A549 (cell line): ENCODE results near the gene SLC12A7. TPM values are rescaled to one million over a fixed set of nuclear protein-coding genes. Genes with fewer than 3 reads are reported as not detected.

ENCODE experiments used
- ATAC-seq, 2 experiments: fragments of 200-7000 bp in 1 of 2; fragments of >200 bp in 1 of 2; cut with Nextera tagmentation in 1 of 2; cut with Tn5 transposase in 1 of 2; 3 replicates each; pipeline versions ENCODE4 v1.8.0 to v1.9.1; 2018 to 2020; ENCODE audit warnings: mild to moderate bottlenecking in 1 of 2, moderate library complexity in 1 of 2
- CTCF ChIA-PET: fragments of 300-600 bp; sonication (Branson Sonifier 250); formaldehyde crosslinking; extraction: SDS; loops from one replicate; lab custom pipeline; 2021; ENCODE audit warnings: antibody characterized with exemption, inconsistent platforms; lab: Yijun Ruan, JAX
- POLR2A ChIA-PET: fragments of 350-600 bp; formaldehyde crosslinking; extraction: SDS; loops from one replicate; lab custom pipeline; 2021; ENCODE audit warnings: antibody characterized with exemption, inconsistent platforms; lab: Yijun Ruan, JAX
- DNase-seq, 2 experiments: peaks; one replicate each; pipeline versions ENCODE4 v3.0.0 to v3.0.0-alpha.2; 2011 to 2016; ENCODE audit warnings: low read depth in 1 of 2, low spot score in 1 of 2
- FAIRE-seq: peaks from 2 replicates; lab custom pipeline; 2011; peaks lifted over from hg19 to GRCh38; lab: Jason Lieb, UNC
- H3K27ac ChIP-seq, 2 experiments: fragments of >200 bp; sonication (Bioruptor Twin); formaldehyde crosslinking; 3 replicates each; pipeline ENCODE4 v1.5.1; 2016 to 2017
- H3K4me1 ChIP-seq: fragments of >200 bp; sonication (Bioruptor Twin); formaldehyde crosslinking; 3 replicates; pipeline ENCODE4 v1.6.1; 2016
- H3K4me2 ChIP-seq: fragments of >200 bp; sonication (Bioruptor Twin); formaldehyde crosslinking; 3 replicates; pipeline ENCODE4 v1.6.1; 2016
- H3K4me3 ChIP-seq: fragments of >200 bp; sonication (Bioruptor Twin); formaldehyde crosslinking; 3 replicates; pipeline ENCODE4 v1.5.1; 2016
- H3K9me3 ChIP-seq: fragments of >200 bp; sonication (Bioruptor Twin); formaldehyde crosslinking; 3 replicates; pipeline ENCODE4 v1.6.1; 2016
- CBX8 ChIP-seq: fragments of 200-600 bp; sonication (generic); IDR thresholded peaks from 2 replicates; pipeline ENCODE4 v1.6.1; 2016
- CEBPB ChIP-seq, 2 experiments: fragments of >200 bp in 1 of 2; sonication (Bioruptor Twin) in 1 of 2; formaldehyde crosslinking in 1 of 2; IDR thresholded peaks; 2 replicates each; pipeline ENCODE4 v1.6.1; 2012 to 2016
- FOXS1 ChIP-seq: fragments of 250-450 bp; sonication (Bioruptor Pico); IDR thresholded peaks from 2 replicates; pipeline ENCODE4 v1.5.0; 2020; ENCODE audit warnings: mild to moderate bottlenecking, moderate library complexity
- HDAC2 ChIP-seq: fragments of 200-600 bp; sonication (generic); IDR thresholded peaks from 2 replicates; pipeline ENCODE4 v1.6.1; 2016
- HEYL ChIP-seq: fragments of 250-450 bp; sonication (Bioruptor Pico); IDR thresholded peaks from 2 replicates; pipeline ENCODE4 v1.8.0; 2021; ENCODE audit warnings: mild to moderate bottlenecking, moderate library complexity
- ZC3H11A ChIP-seq: fragments of 450-650 bp; IDR thresholded peaks from 2 replicates; pipeline ENCODE4 v1.6.1; 2014; ENCODE audit warnings: antibody characterized with exemption, mild to moderate bottlenecking
- ZFP36 ChIP-seq: fragments of 450-650 bp; IDR thresholded peaks from 2 replicates; pipeline ENCODE4 v1.6.1; 2014; ENCODE audit warnings: borderline replicate concordance; ENCODE audit not compliant: partially characterized antibody
- WGBS: methylation state at CpG from one replicate; pipeline ENCODE4 v1.1.6; 2017; ENCODE audit errors: missing lambda C conversion rate; 5-methylcytosine and 5-hydroxymethylcytosine counted together
- polyA plus RNA-seq, 4 experiments: library from polyadenylated mRNA; depleted of rRNA in 3 of 4; stranded (reverse); fragments of >200 nt; fragmentation: RNase III in 1 of 4; extraction: RNeasy Plus Mini Kit Qiagen cat#74134 plus additional on column Dnase treatment in 1 of 4; gene quantifications; 2 replicates in 3 of 4; 3 replicates in 1 of 4; pipeline ENCODE4 v1.2.3, GENCODE V29; 2011 to 2017
- TF ChIP-seq, protein P1 (sequence below): fragments of >200 bp; sonication (Bioruptor Twin); formaldehyde crosslinking; IDR thresholded peaks from 3 replicates; pipeline ENCODE4 v1.5.1; 2016
- TF ChIP-seq, protein P2 (sequence below): fragments of 200-600 bp; sonication (generic); IDR thresholded peaks from 2 replicates; pipeline ENCODE4 v1.6.1; 2016; ENCODE audit warnings: antibody characterized with exemption, mild to moderate bottlenecking, moderate library complexity

The SLC12A7 gene
- polyA plus RNA-seq, 2 of the 4 experiments (the other 2 are of a cell fraction), result 11.2 to 22.5 TPM

DNA sequence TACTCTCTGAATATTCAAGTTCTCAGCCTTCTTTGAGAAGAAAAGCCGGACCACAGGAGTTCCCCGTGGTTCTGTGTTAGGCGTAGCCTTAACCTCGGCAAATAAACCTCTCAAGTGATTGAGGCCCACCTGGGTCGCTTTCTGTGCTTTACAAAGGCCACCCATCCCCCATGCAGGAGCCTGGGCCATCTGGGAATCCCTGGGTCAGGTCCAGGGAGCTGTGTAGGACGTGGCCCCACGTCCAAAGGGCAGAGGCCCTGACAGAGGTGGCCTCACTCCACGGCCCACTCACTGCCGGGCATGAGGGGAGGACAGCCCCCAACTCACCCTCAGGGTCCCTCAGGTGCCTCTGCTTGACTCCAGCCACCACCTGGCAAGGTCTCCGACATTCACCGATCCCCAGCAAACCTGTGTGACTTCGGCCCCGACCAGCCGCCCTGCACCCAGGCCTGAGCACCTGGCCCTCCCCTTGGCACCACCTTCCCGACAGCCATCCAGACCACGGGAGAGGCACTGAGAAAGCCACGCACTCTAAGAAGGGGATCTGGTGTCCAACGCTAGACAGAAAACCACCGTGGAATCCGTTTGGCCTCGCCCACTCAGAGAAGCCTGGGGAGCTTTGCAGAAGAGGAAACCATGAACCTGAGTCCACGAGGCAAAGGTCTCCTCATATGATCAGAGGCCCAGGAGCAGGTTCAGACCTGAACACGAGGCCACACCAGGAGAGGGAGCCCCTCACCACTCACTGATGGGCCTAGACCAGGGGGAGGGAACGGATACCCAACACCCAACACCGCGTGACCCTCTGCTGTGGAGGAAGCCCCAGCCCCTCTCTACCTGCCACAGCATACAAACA lies 4.5 kb downstream of the SLC12A7 start:
- H3K27ac ChIP-seq, result peak overlapping the region; percentile 76 to 87
- no peaks in the 10 kb centered on the region for H3K9me3 ChIP-seq
- CTCF ChIA-PET, result interaction anchor here (0.9 to 2.8 kb wide), 3 partner anchors 33 to 184 kb away, joined by 3 to 10 read pairs (median 3); no protein-coding TSS in a partner anchor
- TF ChIP-seq ZFP36, result no peak
- no peak for TF ChIP-seq HEYL (CRISPR knock-in tag)
- TF ChIP-seq, protein P1, sequence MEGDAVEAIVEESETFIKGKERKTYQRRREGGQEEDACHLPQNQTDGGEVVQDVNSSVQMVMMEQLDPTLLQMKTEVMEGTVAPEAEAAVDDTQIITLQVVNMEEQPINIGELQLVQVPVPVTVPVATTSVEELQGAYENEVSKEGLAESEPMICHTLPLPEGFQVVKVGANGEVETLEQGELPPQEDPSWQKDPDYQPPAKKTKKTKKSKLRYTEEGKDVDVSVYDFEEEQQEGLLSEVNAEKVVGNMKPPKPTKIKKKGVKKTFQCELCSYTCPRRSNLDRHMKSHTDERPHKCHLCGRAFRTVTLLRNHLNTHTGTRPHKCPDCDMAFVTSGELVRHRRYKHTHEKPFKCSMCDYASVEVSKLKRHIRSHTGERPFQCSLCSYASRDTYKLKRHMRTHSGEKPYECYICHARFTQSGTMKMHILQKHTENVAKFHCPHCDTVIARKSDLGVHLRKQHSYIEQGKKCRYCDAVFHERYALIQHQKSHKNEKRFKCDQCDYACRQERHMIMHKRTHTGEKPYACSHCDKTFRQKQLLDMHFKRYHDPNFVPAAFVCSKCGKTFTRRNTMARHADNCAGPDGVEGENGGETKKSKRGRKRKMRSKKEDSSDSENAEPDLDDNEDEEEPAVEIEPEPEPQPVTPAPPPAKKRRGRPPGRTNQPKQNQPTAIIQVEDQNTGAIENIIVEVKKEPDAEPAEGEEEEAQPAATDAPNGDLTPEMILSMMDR, result no peak
- TF ChIP-seq HDAC2, result no peak
- 83% methylated on average over 23 of the region's 26 CpGs for WGBS
- DNase-seq, result no peak
- peak overlapping the region; percentile 83 for H3K4me2 ChIP-seq
- no peak for FAIRE-seq
- H3K4me1 ChIP-seq, result peaks cover 63% of the 10 kb centered on the region
- H3K4me3 ChIP-seq, result no peak overlapping the region
- no peak for ATAC-seq
- POLR2A ChIA-PET, result no interaction called here

DNA sequence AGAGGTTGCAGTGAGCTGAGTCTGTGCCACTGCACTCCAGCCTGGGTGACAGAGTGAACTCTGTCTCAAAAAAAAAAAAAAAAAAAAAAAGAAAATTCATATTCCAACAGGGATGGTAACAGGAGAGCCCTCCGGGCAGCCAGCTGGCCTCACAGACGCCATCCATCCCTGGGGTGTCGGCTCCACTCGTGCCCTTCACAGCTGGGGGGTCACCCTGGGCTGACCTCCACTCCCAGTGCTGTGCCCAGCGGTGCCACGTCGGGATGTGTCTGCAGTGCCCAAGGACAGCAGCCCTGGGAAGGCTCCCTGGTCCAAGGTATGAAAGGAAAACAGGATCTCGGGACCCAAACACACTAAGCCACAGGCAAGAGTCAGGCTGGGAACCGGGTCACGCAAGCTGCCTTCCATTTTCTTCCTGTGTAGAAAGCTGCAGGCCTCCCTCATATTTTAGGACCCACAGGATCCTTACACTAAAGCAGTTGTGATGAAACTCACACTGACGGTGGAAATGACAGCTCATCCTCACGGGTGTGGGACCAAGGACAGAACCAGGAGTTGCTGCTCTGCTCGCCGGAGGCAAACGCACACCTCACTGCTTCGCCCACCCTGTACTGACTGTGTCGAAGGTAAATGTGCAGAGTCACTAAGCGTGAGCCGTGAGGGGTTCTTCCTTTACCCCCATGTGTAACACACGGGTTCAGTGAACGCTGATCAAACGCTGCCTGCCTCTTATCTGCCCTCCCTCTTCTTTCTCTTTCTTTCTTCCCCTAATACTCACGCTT lies 5.3 kb downstream of the SLC12A7 start:
- POLR2A ChIA-PET, result no interaction called here
- TF ChIP-seq, protein P1, result no peak
- TF ChIP-seq HEYL (CRISPR knock-in tag) (no peak), ZC3H11A (no peak), CEBPB (IDR thresholded peaks at IDR 0.05) (no peak), FOXS1 (CRISPR knock-in tag) (no peak), CBX8 (no peak)
- TF ChIP-seq, protein P2, sequence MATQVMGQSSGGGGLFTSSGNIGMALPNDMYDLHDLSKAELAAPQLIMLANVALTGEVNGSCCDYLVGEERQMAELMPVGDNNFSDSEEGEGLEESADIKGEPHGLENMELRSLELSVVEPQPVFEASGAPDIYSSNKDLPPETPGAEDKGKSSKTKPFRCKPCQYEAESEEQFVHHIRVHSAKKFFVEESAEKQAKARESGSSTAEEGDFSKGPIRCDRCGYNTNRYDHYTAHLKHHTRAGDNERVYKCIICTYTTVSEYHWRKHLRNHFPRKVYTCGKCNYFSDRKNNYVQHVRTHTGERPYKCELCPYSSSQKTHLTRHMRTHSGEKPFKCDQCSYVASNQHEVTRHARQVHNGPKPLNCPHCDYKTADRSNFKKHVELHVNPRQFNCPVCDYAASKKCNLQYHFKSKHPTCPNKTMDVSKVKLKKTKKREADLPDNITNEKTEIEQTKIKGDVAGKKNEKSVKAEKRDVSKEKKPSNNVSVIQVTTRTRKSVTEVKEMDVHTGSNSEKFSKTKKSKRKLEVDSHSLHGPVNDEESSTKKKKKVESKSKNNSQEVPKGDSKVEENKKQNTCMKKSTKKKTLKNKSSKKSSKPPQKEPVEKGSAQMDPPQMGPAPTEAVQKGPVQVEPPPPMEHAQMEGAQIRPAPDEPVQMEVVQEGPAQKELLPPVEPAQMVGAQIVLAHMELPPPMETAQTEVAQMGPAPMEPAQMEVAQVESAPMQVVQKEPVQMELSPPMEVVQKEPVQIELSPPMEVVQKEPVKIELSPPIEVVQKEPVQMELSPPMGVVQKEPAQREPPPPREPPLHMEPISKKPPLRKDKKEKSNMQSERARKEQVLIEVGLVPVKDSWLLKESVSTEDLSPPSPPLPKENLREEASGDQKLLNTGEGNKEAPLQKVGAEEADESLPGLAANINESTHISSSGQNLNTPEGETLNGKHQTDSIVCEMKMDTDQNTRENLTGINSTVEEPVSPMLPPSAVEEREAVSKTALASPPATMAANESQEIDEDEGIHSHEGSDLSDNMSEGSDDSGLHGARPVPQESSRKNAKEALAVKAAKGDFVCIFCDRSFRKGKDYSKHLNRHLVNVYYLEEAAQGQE, result no peak
- ATAC-seq, result no peak; a peak in 1 of 6 replicates
- CTCF ChIA-PET, result interaction anchor here (0.9 to 2.8 kb wide), 3 partner anchors 34 to 184 kb away, joined by 3 to 10 read pairs (median 3); no protein-coding TSS in a partner anchor
- Histone ChIP-seq H3K4me3 (no peak overlapping the region), H3K4me2 (peak overlapping the region; percentile 83), H3K4me1 (peaks cover 64% of the 10 kb centered on the region), H3K27ac (peak overlapping the region; percentile 76 to 87), H3K9me3 (no peaks in the 10 kb centered on the region)
- no peak for DNase-seq
- FAIRE-seq, result no peak
- 71% methylated on average over 23 of the region's 23 CpGs for WGBS
